GM23338 (cell line): ENCODE data around the gene NXN. TPM values are rescaled to one million over a fixed set of nuclear protein-coding genes. Genes with fewer than 3 reads are reported as not detected.

ENCODE experiments used
- ATAC-seq: fragments of 200-7000 bp; cut with Tn5 transposase; 3 replicates; pipeline ENCODE4 v1.9.1; 2020
- DNase-seq: peaks from one replicate; pipeline ENCODE4 v3.0.0-alpha.2; 2015; ENCODE audit warnings: low spot score
- H2AFZ ChIP-seq: fragments of 200-600 bp; sonication (generic); 2 replicates; pipeline ENCODE4 v1.8.0; 2016; ENCODE audit warnings: antibody characterized with exemption, mild to moderate bottlenecking, moderate library complexity
- H3F3A ChIP-seq: fragments of 200-600 bp; sonication (generic); replicated peaks from 2 replicates; pipeline ENCODE4 v1.8.0; 2017; ENCODE audit warnings: antibody characterized with exemption, mixed run types, low read depth
- H3K27ac ChIP-seq: fragments of 200-600 bp; sonication (generic); 2 replicates; pipeline ENCODE4 v1.6.1; 2016; ENCODE audit warnings: low read depth
- H3K27me3 ChIP-seq: fragments of 200-600 bp; sonication (generic); 2 replicates; pipeline ENCODE4 v1.8.0; 2016; ENCODE audit warnings: mild to moderate bottlenecking, mixed run types, moderate library complexity; ENCODE audit not compliant: insufficient read depth
- H3K36me3 ChIP-seq: fragments of 200-600 bp; sonication (generic); 2 replicates; pipeline ENCODE4 v1.8.0; 2016; ENCODE audit warnings: mild to moderate bottlenecking; ENCODE audit not compliant: insufficient read depth
- H3K4me1 ChIP-seq: fragments of 200-600 bp; sonication (generic); 2 replicates; pipeline ENCODE4 v1.8.0; 2016; ENCODE audit warnings: mild to moderate bottlenecking, moderate library complexity; ENCODE audit not compliant: insufficient read depth
- H3K4me2 ChIP-seq: fragments of 200-600 bp; sonication (generic); 2 replicates; pipeline ENCODE4 v1.7.1; 2017; ENCODE audit warnings: mixed run types
- H3K4me3 ChIP-seq: fragments of 200-600 bp; sonication (generic); 2 replicates; pipeline ENCODE4 v1.6.1; 2016; ENCODE audit warnings: mixed run types
- H3K79me2 ChIP-seq: fragments of 200-600 bp; sonication (generic); replicated peaks from 2 replicates; pipeline ENCODE4 v1.8.0; 2017; ENCODE audit warnings: mild to moderate bottlenecking; ENCODE audit not compliant: insufficient read depth
- H3K9me2 ChIP-seq: fragments of 200-600 bp; sonication (generic); 2 replicates; pipeline ENCODE4 v1.8.0; 2017; ENCODE audit not compliant: insufficient read depth
- H4K20me1 ChIP-seq: fragments of 200-600 bp; sonication (generic); replicated peaks from 2 replicates; pipeline ENCODE4 v1.8.0; 2017; ENCODE audit warnings: mild to moderate bottlenecking; ENCODE audit not compliant: insufficient read depth
- H3K27ac Mint-ChIP-seq: 2 replicates; pipeline ENCODE4 v1.8.0; 2020; ENCODE audit warnings: inconsistent platforms, mild to moderate bottlenecking, moderate library complexity, mixed read lengths
- H3K27me3 Mint-ChIP-seq: 3 replicates; pipeline ENCODE4 v1.8.0; 2022; ENCODE audit warnings: low read depth, mild to moderate bottlenecking, moderate library complexity, mixed read lengths, inconsistent platforms; ENCODE audit not compliant: insufficient read depth, poor library complexity
- H3K36me3 Mint-ChIP-seq: 3 replicates; pipeline ENCODE4 v1.8.0; 2021; ENCODE audit warnings: low read depth, mild to moderate bottlenecking, inconsistent platforms, moderate library complexity, mixed read lengths
- H3K4me1 Mint-ChIP-seq: 3 replicates; pipeline ENCODE4 v1.8.0; 2020; ENCODE audit warnings: mild to moderate bottlenecking, inconsistent platforms, mixed read lengths
- H3K4me3 Mint-ChIP-seq: 3 replicates; pipeline ENCODE4 v1.8.0; 2021; ENCODE audit warnings: moderate library complexity, mild to moderate bottlenecking, inconsistent platforms, mixed read lengths
- H3K9me3 Mint-ChIP-seq: 3 replicates; pipeline ENCODE4 v1.8.0; 2020; ENCODE audit warnings: moderate library complexity, mild to moderate bottlenecking, inconsistent platforms, mixed read lengths
- CREB1 ChIP-seq: fragments of 250-450 bp; sonication (Bioruptor Pico); IDR thresholded peaks from 2 replicates; pipeline ENCODE4 v1.5.0; 2020; ENCODE audit warnings: low read depth, mild to moderate bottlenecking, moderate library complexity
- CTCF ChIP-seq, 2 experiments: fragments of 200-600 bp in 1 of 2; sonication (generic) in 1 of 2; conservative IDR thresholded peaks; 2 replicates each; pipeline versions ENCODE4 v1.5.1 to v1.6.1; 2016 to 2017; ENCODE audit warnings: antibody characterized with exemption in 2 of 2, low read depth in 2 of 2, mild to moderate bottlenecking in 2 of 2, moderate library complexity in 1 of 2
- ETS1 ChIP-seq: IDR thresholded peaks from 2 replicates; pipeline ENCODE4 v1.6.1; 2016; ENCODE audit warnings: antibody characterized with exemption
- EZH2 ChIP-seq: fragments of 200-600 bp; sonication (generic); IDR thresholded peaks from one replicate; pipeline ENCODE4 v1.8.0; 2017; ENCODE audit warnings: antibody characterized with exemption, mild to moderate bottlenecking, low read depth; ENCODE audit not compliant: unreplicated experiment
- EZH2phosphoT487 ChIP-seq: fragments of 200-600 bp; sonication (generic); IDR thresholded peaks from one replicate; pipeline ENCODE4 v1.8.1; 2018; ENCODE audit warnings: antibody characterized with exemption; ENCODE audit not compliant: unreplicated experiment
- JUNB ChIP-seq: IDR thresholded peaks from one replicate; pipeline ENCODE4 v1.6.1; 2016; ENCODE audit warnings: antibody characterized with exemption; ENCODE audit not compliant: unreplicated experiment
- NANOG ChIP-seq: IDR thresholded peaks from 2 replicates; pipeline ENCODE4 v1.6.1; 2016; ENCODE audit warnings: antibody characterized with exemption, borderline replicate concordance
- POLR2AphosphoS5 ChIP-seq: IDR thresholded peaks from 2 replicates; pipeline ENCODE4 v1.6.1; 2016; ENCODE audit warnings: antibody characterized with exemption, low read depth
- STAT1 ChIP-seq: IDR thresholded peaks from one replicate; pipeline ENCODE4 v1.6.1; 2016; ENCODE audit warnings: antibody characterized with exemption; ENCODE audit not compliant: unreplicated experiment
- ZNF331 ChIP-seq: fragments of 250-450 bp; sonication (Bioruptor Pico); IDR thresholded peaks from 2 replicates; pipeline ENCODE4 v1.5.0; 2020; ENCODE audit warnings: low read depth, mild to moderate bottlenecking, moderate library complexity
- polyA plus RNA-seq: library from polyadenylated mRNA; unstranded; fragments of >200 nt; fragmentation: Nextera tagmentation; extraction: Ambion mirVana; gene quantifications from 2 replicates; pipeline ENCODE4 v1.2.1, GENCODE V29; 2016
- total RNA-seq: library from RNA; depleted of rRNA; stranded (reverse); fragments of >200 nt; shearing (Covaris generic); gene quantifications from 2 replicates; pipeline ENCODE4 v1.2.3, GENCODE V29; 2014
- TF ChIP-seq, protein P1 (sequence below): IDR thresholded peaks from one replicate; pipeline ENCODE4 v1.6.1; 2018; ENCODE audit warnings: antibody characterized with exemption; ENCODE audit not compliant: unreplicated experiment

Gene NXN
- total and polyA plus RNA-seq, 2 experiments from 2014 or later: 31.8 to 105 TPM

DNA sequence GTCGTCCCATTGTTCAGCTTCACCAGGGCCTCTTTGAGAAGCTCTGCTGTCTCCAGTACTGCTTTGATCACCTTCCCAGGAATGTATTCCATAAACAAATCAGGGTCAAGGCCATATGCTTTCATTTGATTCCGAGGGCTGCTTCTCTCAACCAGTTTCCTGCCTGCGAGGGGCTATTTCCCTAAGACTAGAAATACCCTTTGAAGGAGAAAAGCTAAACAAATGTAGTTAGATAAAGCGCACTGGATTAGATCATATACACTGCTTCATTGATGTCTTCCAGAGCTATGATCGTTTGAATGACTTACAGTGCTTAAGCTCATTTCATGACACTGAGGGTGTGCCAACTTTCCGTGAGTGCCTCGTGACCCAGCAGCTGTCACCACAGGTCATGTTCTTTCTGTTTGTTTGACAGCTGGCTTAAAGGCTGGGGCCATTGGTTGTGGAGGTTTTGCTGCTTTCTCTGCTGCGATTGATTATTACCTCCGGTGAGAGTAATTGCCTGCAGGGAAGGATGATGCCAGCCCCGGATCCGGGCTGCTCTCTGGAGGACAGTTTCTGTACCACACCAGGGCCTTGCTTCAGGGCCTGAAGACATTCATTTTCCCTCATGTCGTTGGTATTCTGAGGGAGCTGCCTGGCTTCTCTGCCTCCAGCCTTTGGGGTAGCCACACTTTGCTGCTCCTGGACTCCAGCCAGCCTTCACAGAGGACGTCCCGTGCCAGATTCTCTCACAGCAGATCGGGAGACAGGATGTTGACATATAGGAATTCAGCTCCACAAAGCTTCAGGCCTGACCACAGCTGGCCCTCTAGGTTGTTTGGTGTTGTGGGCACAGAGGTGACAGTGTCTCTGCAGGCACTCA lies 21.3 kb upstream of the NXN start:
- peaks cover 23% of the 10 kb centered on the region for H3K4me1 Mint-ChIP-seq

DNA sequence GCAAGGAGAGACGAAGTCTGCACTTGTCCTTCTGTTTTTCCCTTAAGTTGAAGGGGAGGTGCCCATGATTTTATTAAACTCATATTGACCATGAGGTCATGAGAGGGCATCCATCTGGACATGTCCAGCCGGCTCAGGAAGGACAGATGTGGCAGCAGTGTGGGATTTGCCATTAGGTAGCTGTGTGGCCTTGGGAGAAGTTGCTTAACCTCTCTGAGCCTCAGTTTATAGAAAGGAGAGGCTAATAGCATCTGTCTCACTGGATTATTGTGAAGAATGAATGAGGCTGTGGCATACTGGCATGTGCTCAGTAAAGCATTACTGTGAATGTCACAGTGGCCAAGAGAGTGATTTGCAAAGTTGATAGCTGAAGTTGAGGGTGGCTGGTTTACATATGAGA lies 18.5 kb upstream of the NXN start:
- Histone ChIP-seq H3K36me3 (peaks cover 23% of the 10 kb centered on the region; the same call in 1 of the 2 replicates), H3K27ac (no peak overlapping the region), H3F3A (peaks cover 13% of the 10 kb centered on the region), H2AFZ (no peak overlapping the region), H3K9me2 (no peaks in the 10 kb centered on the region), H3K79me2 (peaks cover 18% of the 10 kb centered on the region), H3K4me1 (peaks cover 7% of the 10 kb centered on the region), H4K20me1 (peaks cover 19% of the 10 kb centered on the region), H3K4me3 (peak overlapping the region; percentile 100), H3K27me3 (peaks cover 7% of the 10 kb centered on the region; the same call in 1 of the 2 replicates), H3K4me2 (peak overlapping the region; percentile 98)
- DNase-seq (no peak), ATAC-seq (no peak)
- Mint-ChIP-seq H3K27ac (0 out of 2 replicates have a peak overlapping the region, but pooled peaks have one; percentile 9), H3K27me3 (peaks cover 9% of the 10 kb centered on the region), H3K4me3 (peak overlapping the region; percentile 97), H3K9me3 (peaks cover 20% of the 10 kb centered on the region), H3K4me1 (peaks cover 10% of the 10 kb centered on the region), H3K36me3 (peaks cover 42% of the 10 kb centered on the region)
- TF ChIP-seq EZH2 (no peak), NANOG (no peak), CTCF (conservative IDR thresholded peaks at IDR 0.05; ENCODE audit: low read depth in 2 of 2) (no peak), ETS1 (no peak), EZH2phosphoT487 (no peak), ZNF331 (CRISPR knock-in tag) (no peak), STAT1 (no peak), POLR2AphosphoS5 (no peak), JUNB (no peak)
- TF ChIP-seq, protein P1, sequence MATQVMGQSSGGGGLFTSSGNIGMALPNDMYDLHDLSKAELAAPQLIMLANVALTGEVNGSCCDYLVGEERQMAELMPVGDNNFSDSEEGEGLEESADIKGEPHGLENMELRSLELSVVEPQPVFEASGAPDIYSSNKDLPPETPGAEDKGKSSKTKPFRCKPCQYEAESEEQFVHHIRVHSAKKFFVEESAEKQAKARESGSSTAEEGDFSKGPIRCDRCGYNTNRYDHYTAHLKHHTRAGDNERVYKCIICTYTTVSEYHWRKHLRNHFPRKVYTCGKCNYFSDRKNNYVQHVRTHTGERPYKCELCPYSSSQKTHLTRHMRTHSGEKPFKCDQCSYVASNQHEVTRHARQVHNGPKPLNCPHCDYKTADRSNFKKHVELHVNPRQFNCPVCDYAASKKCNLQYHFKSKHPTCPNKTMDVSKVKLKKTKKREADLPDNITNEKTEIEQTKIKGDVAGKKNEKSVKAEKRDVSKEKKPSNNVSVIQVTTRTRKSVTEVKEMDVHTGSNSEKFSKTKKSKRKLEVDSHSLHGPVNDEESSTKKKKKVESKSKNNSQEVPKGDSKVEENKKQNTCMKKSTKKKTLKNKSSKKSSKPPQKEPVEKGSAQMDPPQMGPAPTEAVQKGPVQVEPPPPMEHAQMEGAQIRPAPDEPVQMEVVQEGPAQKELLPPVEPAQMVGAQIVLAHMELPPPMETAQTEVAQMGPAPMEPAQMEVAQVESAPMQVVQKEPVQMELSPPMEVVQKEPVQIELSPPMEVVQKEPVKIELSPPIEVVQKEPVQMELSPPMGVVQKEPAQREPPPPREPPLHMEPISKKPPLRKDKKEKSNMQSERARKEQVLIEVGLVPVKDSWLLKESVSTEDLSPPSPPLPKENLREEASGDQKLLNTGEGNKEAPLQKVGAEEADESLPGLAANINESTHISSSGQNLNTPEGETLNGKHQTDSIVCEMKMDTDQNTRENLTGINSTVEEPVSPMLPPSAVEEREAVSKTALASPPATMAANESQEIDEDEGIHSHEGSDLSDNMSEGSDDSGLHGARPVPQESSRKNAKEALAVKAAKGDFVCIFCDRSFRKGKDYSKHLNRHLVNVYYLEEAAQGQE: no peak

More for the DNA sequence above, 21.3 kb upstream of the NXN start:
- Mint-ChIP-seq H3K36me3 (peaks cover 45% of the 10 kb centered on the region), H3K9me3 (no peaks in the 10 kb centered on the region), H3K4me3 (no peak overlapping the region), H3K27ac (no peak overlapping the region), H3K27me3 (peaks cover 7% of the 10 kb centered on the region)
- TF ChIP-seq CTCF (conservative IDR thresholded peaks at IDR 0.05; ENCODE audit: low read depth in 2 of 2) (no peak), CREB1 (no peak), EZH2phosphoT487 (no peak)
- Histone ChIP-seq H3K27me3 (peaks cover 4% of the 10 kb centered on the region; the same call in 1 of the 2 replicates), H4K20me1 (peaks cover 20% of the 10 kb centered on the region), H3K79me2 (peaks cover 18% of the 10 kb centered on the region), H2AFZ (no peak overlapping the region), H3K4me1 (peaks cover 7% of the 10 kb centered on the region), H3K4me3 (no peak overlapping the region), H3K4me2 (no peak overlapping the region), H3K36me3 (peaks cover 23% of the 10 kb centered on the region; the same call in 1 of the 2 replicates), H3K9me2 (no peaks in the 10 kb centered on the region), H3F3A (peaks cover 16% of the 10 kb centered on the region), H3K27ac (no peak overlapping the region)
- no peak for ATAC-seq
- DNase-seq: no peak
